ENCODE measurements around the gene CMPK2. TPM values are rescaled to one million over a fixed set of nuclear protein-coding genes. Genes with fewer than 3 reads are reported as not detected.

Gene CMPK2
- total RNA-seq (27.2 TPM), polyA plus RNA-seq (9.3 TPM)
- long read RNA-seq, donor 1, partial matches to known transcripts: 0 of 1 reads
- long read RNA-seq, donor 1, other reads (novel, unspliced or antisense): 0 of 1 reads
- long read RNA-seq, donor 2, transcript CMPK2-201 (5 exons, 2,884 nt): major isoform, 11 of 22 reads
- long read RNA-seq, donor 2, partial matches to known transcripts: 7 of 22 reads
- long read RNA-seq, donor 2, other reads (novel, unspliced or antisense): 0 of 22 reads
- long read RNA-seq, donor 3, transcript CMPK2-201 (5 exons, 2,884 nt): major isoform, 7 of 7 reads
- long read RNA-seq, donor 3, partial matches to known transcripts: 0 of 7 reads
- long read RNA-seq, donor 3, other reads (novel, unspliced or antisense): 0 of 7 reads
- long read RNA-seq, donor 4, transcript CMPK2-201 (5 exons, 2,884 nt): major isoform, 6 of 11 reads
- long read RNA-seq, donor 4, partial matches to known transcripts: 0 of 11 reads
- long read RNA-seq, donor 4, other reads (novel, unspliced or antisense): 5 of 11 reads
- long read RNA-seq, donor 5, transcript CMPK2-201 (5 exons, 2,884 nt): major isoform, 5 of 7 reads
- long read RNA-seq, donor 5, partial matches to known transcripts: 0 of 7 reads
- long read RNA-seq, donor 5, other reads (novel, unspliced or antisense): 0 of 7 reads
- long read RNA-seq, donor 6, partial matches to known transcripts: 0 of 7 reads
- long read RNA-seq, donor 6, other reads (novel, unspliced or antisense): 0 of 7 reads
- long read RNA-seq, donor 7, partial matches to known transcripts: 0 of 4 reads
- long read RNA-seq, donor 7, other reads (novel, unspliced or antisense): 0 of 4 reads
- long read RNA-seq, donor 8, partial matches to known transcripts: 0 of 5 reads
- long read RNA-seq, donor 8, other reads (novel, unspliced or antisense): 0 of 5 reads
- long read RNA-seq, donor 9, partial matches to known transcripts: 0 of 1 reads
- long read RNA-seq, donor 9, other reads (novel, unspliced or antisense): 0 of 1 reads
- long read RNA-seq, donor 10, partial matches to known transcripts: 0 of 5 reads
- long read RNA-seq, donor 10, other reads (novel, unspliced or antisense): 0 of 5 reads

- Histone ChIP-seq H3K27ac (ENCODE audit: low read depth in 1 of 2, low read length in 1 of 2) (peak within 1 kb of the TSS; percentile 79 to 83), H3K4me3 (ENCODE audit: low read length in 2 of 2) (peak within 1 kb of the TSS; percentile 55 to 89), H3K4me1 (ENCODE audit: control insufficient read depth in 2 of 2, insufficient read depth in 2 of 2, low read length in 2 of 2) (peaks cover 6 to 30% of the 10 kb centered on the region in 2 donors), H3K9me3 (ENCODE audit: control insufficient read depth in 2 of 2, insufficient read depth in 1 of 2, low read length in 1 of 2) (peaks cover 0 to 6% of the 10 kb centered on the region in 2 donors), H3K27me3 (ENCODE audit: control insufficient read depth in 2 of 2, insufficient read depth in 1 of 2, low read length in 1 of 2) (no peaks in the 10 kb centered on the region), H3K36me3 (ENCODE audit: control insufficient read depth in 2 of 2, insufficient read depth in 2 of 2, low read length in 1 of 2) (peaks cover 3 to 27% of the 10 kb centered on the region in 2 donors)
- peak in 7 of 9 donors; percentile 55 to 88 (median 68) for DNase-seq (ENCODE audit: low read depth in 6 of 9, low spot score in 9 of 9)
- under 1% methylated on average over 115 of the region's 115 CpGs for WGBS
Observed at GRCh38 chr2:6865346-6866274, at the start of gene CMPK2. Gene CMPK2 (minus strand): TSS chr2:6865907. CDS start chr2:6865696, 211 bp downstream.

GRCh38 chr2:6915399-6915798 is 49.7 kb upstream of the CMPK2 start:
- Histone ChIP-seq H3K27me3 (ENCODE audit: control insufficient read depth in 2 of 2, insufficient read depth in 1 of 2, low read length in 1 of 2) (peaks cover 3 to 14% of the 10 kb centered on the region in 2 donors), H3K4me1 (ENCODE audit: control insufficient read depth in 2 of 2, insufficient read depth in 2 of 2, low read length in 2 of 2) (peaks cover 19 to 72% of the 10 kb centered on the region in 2 donors), H3K27ac (ENCODE audit: low read depth in 1 of 2, low read length in 1 of 2) (peak overlapping the region in 1 of 2 donors; percentile 3), H3K9me3 (ENCODE audit: control insufficient read depth in 2 of 2, insufficient read depth in 1 of 2, low read length in 1 of 2) (peaks cover 0 to 5% of the 10 kb centered on the region in 2 donors), H3K36me3 (ENCODE audit: control insufficient read depth in 2 of 2, insufficient read depth in 2 of 2, low read length in 1 of 2) (no peaks in the 10 kb centered on the region), H3K4me3 (ENCODE audit: low read length in 2 of 2) (no peak overlapping the region)
- peak in 1 of 9 donors; percentile 45 for DNase-seq (ENCODE audit: low read depth in 6 of 9, low spot score in 9 of 9)
- WGBS: 52% methylated on average over 2 of the region's 2 CpGs

- H3K27ac ChIP-seq (ENCODE audit: low read depth in 1 of 2, low read length in 1 of 2): no peak overlapping the region
- no peak for DNase-seq (ENCODE audit: low read depth in 6 of 9, low spot score in 9 of 9)
- H3K9me3 ChIP-seq (ENCODE audit: control insufficient read depth in 2 of 2, insufficient read depth in 1 of 2, low read length in 1 of 2): peaks cover 0 to 5% of the 10 kb centered on the region in 2 donors
- H3K4me1 ChIP-seq (ENCODE audit: control insufficient read depth in 2 of 2, insufficient read depth in 2 of 2, low read length in 2 of 2): peaks cover 24 to 74% of the 10 kb centered on the region in 2 donors
- 100% methylated on average over 3 of the region's 3 CpGs for WGBS
- no peak overlapping the region for H3K4me3 ChIP-seq (ENCODE audit: low read length in 2 of 2)
- H3K27me3 ChIP-seq (ENCODE audit: control insufficient read depth in 2 of 2, insufficient read depth in 1 of 2, low read length in 1 of 2): peaks cover 3 to 14% of the 10 kb centered on the region in 2 donors
- H3K36me3 ChIP-seq (ENCODE audit: control insufficient read depth in 2 of 2, insufficient read depth in 2 of 2, low read length in 1 of 2): no peaks in the 10 kb centered on the region
Observed at GRCh38 chr2:6914828-6915227, 49.1 kb upstream of the CMPK2 start.

DNA sequence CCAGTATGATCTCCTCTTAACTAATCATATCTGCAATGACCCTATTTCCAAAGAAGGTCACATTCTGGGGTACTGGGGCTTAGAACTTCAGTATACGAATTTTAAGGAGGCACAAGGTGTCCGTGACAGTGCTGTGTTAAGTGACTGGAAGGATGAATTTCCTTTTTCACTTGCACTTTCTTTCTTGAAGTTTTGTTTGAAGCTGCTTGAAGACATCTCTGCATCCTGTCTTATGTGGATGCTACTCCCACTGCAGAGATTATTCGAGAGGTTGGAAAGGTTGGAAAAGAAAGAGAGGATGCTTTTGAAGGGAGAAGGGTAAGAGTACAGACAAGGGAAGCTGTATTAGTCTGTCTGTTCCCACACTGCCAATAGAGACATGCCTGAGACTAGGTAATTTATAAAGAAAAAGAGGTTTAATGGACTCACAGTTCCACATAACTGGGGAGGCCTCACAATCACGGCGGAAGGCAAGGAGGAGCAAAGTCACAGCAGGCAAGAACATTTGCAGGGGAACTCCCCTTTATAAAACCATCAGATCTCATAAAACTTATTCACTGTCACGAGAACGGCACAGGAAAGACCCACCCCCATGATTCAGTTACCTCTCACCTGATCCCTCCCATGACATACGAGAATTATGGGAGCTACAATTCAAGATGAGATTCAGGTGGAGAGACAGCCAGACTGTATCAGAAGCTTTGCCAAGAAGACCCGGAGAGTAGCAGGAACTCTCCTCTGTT is 47.9 kb upstream of the CMPK2 start:
- Histone ChIP-seq H3K4me3 (ENCODE audit: low read length in 2 of 2) (no peak overlapping the region), H3K27me3 (ENCODE audit: control insufficient read depth in 2 of 2, insufficient read depth in 1 of 2, low read length in 1 of 2) (peaks cover 0 to 9% of the 10 kb centered on the region in 2 donors), H3K4me1 (ENCODE audit: control insufficient read depth in 2 of 2, insufficient read depth in 2 of 2, low read length in 2 of 2) (peaks cover 34 to 74% of the 10 kb centered on the region in 2 donors), H3K9me3 (ENCODE audit: control insufficient read depth in 2 of 2, insufficient read depth in 1 of 2, low read length in 1 of 2) (peaks cover 0 to under 1% of the 10 kb centered on the region in 2 donors), H3K27ac (ENCODE audit: low read depth in 1 of 2, low read length in 1 of 2) (peak overlapping the region; percentile 36 to 45), H3K36me3 (ENCODE audit: control insufficient read depth in 2 of 2, insufficient read depth in 2 of 2, low read length in 1 of 2) (no peaks in the 10 kb centered on the region)
- DNase-seq (ENCODE audit: low read depth in 6 of 9, low spot score in 9 of 9): peak in 1 of 9 donors; percentile 53
- WGBS: 74% methylated on average over 9 of the region's 9 CpGs

DNA sequence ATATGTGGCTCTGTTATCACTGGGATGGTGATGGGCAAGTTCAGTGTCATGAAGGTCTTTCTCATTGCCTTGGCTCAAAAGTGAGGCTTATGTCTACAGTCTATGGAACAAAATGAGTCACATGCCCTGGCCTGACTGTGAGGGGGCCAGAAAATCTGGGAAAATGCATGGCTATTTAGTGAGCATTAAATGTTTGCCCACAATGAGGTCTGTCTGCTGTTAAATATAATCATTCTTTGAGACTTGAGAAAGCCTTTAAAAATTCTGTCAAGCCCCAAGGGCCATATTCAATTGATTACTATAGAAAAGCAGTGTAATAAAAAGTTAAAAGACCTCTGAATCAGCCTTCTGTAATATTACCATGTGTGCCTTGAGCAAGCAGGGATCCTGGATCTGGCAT is 46.0 kb upstream of the CMPK2 start:
- DNase-seq (ENCODE audit: low read depth in 6 of 9, low spot score in 9 of 9): no peak
- no peaks in the 10 kb centered on the region for H3K36me3 ChIP-seq (ENCODE audit: control insufficient read depth in 2 of 2, insufficient read depth in 2 of 2, low read length in 1 of 2)
- H3K27me3 ChIP-seq (ENCODE audit: control insufficient read depth in 2 of 2, insufficient read depth in 1 of 2, low read length in 1 of 2): no peaks in the 10 kb centered on the region
- no peak overlapping the region for H3K27ac ChIP-seq (ENCODE audit: low read depth in 1 of 2, low read length in 1 of 2)
- no peak overlapping the region for H3K4me3 ChIP-seq (ENCODE audit: low read length in 2 of 2)
- no peaks in the 10 kb centered on the region for H3K9me3 ChIP-seq (ENCODE audit: control insufficient read depth in 2 of 2, insufficient read depth in 1 of 2, low read length in 1 of 2)
- peaks cover 29 to 68% of the 10 kb centered on the region in 2 donors for H3K4me1 ChIP-seq (ENCODE audit: control insufficient read depth in 2 of 2, insufficient read depth in 2 of 2, low read length in 2 of 2)

DNA sequence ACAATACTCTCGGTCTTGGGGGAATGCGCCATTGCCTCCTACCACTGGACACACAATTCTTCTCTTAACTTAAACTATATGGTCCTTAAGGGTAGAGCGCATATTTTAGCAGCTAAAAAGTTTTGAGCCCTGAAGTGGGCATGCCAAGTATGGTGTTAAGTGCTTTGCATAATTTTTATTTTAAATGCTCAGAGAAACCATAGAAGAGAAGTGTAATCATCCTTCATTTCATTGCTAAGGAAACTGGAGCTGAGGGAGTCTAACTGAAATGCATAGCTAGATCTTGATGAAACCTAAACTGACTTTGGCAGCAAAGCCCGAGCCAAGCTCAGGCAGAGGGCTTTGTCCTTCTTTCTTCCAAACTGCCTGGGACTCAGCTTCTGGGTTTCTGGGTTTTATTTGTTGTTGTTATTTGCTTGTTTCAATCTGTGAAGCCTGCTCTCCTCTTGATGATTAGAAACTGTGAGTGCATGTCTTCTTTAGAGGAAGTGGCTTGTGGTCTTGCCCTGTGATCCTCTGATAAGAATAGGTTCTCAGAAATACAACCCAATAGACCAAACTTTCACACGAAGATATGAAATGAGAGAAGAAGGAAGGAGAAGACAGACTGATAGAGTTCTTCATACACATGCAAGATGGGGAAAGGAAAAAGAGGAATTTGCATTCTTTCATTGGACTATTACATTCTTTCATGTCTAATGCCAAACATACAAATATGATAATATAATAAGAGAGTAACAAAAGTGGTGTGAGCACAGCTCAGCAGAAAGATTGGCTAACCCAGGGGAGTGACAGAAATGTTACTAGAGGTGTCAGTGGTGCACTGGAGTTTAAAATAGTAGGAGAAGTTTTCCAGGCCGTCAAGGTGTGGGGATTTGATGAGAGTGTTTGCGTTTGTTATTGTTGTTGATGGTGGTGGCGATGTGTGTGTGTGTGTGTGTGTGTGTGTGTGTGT is 44.0 kb upstream of the CMPK2 start:
- H3K27me3 ChIP-seq (ENCODE audit: control insufficient read depth in 2 of 2, insufficient read depth in 1 of 2, low read length in 1 of 2): no peaks in the 10 kb centered on the region
- peak in 8 of 9 donors; percentile 53 to 92 (median 78) for DNase-seq (ENCODE audit: low read depth in 6 of 9, low spot score in 9 of 9)
- no peak overlapping the region for H3K4me3 ChIP-seq (ENCODE audit: low read length in 2 of 2)
- H3K27ac ChIP-seq (ENCODE audit: low read depth in 1 of 2, low read length in 1 of 2): peak overlapping the region; percentile 66 to 75
- WGBS: 41% methylated on average over 8 of the region's 8 CpGs
- H3K9me3 ChIP-seq (ENCODE audit: control insufficient read depth in 2 of 2, insufficient read depth in 1 of 2, low read length in 1 of 2): peaks cover 0 to 3% of the 10 kb centered on the region in 2 donors
- H3K4me1 ChIP-seq (ENCODE audit: control insufficient read depth in 2 of 2, insufficient read depth in 2 of 2, low read length in 2 of 2): peaks cover 23 to 56% of the 10 kb centered on the region in 2 donors
- no peaks in the 10 kb centered on the region for H3K36me3 ChIP-seq (ENCODE audit: control insufficient read depth in 2 of 2, insufficient read depth in 2 of 2, low read length in 1 of 2)

DNA sequence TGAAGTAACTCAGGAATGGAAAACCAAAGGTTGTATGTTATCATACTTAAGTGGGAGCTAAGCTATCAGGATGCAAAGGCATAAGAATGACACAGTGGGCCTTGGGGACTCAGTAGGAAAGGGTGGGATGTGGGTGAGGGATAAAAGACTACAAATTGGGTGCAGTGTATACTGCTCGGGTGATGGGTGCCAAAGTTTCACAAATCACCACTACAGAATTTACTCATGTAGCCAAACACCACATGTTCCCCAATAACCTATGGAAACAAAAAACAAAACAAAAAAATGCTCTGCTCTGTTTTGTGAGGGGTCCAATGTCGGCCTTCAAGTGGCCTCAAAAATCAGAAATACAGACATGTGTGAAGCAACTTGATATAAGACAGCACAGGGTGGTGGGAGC is 42.6 kb upstream of the CMPK2 start:
- H3K36me3 ChIP-seq (ENCODE audit: control insufficient read depth in 2 of 2, insufficient read depth in 2 of 2, low read length in 1 of 2): no peaks in the 10 kb centered on the region
- DNase-seq (ENCODE audit: low read depth in 6 of 9, low spot score in 9 of 9): no peak
- no peaks in the 10 kb centered on the region for H3K27me3 ChIP-seq (ENCODE audit: control insufficient read depth in 2 of 2, insufficient read depth in 1 of 2, low read length in 1 of 2)
- H3K4me1 ChIP-seq (ENCODE audit: control insufficient read depth in 2 of 2, insufficient read depth in 2 of 2, low read length in 2 of 2): peaks cover 23 to 44% of the 10 kb centered on the region in 2 donors
- WGBS: 97% methylated on average over 2 of the region's 2 CpGs
- no peak overlapping the region for H3K27ac ChIP-seq (ENCODE audit: low read depth in 1 of 2, low read length in 1 of 2)
- no peak overlapping the region for H3K4me3 ChIP-seq (ENCODE audit: low read length in 2 of 2)
- H3K9me3 ChIP-seq (ENCODE audit: control insufficient read depth in 2 of 2, insufficient read depth in 1 of 2, low read length in 1 of 2): peaks cover 0 to 10% of the 10 kb centered on the region in 2 donors
